ENCODE measurements around the gene KRTAP5-2.

The KRTAP5-2 gene

GRCh38 chr11:1571760-1572196 is 26.3 kb downstream of the KRTAP5-2 start:
- TF ChIP-seq, protein P1, sequence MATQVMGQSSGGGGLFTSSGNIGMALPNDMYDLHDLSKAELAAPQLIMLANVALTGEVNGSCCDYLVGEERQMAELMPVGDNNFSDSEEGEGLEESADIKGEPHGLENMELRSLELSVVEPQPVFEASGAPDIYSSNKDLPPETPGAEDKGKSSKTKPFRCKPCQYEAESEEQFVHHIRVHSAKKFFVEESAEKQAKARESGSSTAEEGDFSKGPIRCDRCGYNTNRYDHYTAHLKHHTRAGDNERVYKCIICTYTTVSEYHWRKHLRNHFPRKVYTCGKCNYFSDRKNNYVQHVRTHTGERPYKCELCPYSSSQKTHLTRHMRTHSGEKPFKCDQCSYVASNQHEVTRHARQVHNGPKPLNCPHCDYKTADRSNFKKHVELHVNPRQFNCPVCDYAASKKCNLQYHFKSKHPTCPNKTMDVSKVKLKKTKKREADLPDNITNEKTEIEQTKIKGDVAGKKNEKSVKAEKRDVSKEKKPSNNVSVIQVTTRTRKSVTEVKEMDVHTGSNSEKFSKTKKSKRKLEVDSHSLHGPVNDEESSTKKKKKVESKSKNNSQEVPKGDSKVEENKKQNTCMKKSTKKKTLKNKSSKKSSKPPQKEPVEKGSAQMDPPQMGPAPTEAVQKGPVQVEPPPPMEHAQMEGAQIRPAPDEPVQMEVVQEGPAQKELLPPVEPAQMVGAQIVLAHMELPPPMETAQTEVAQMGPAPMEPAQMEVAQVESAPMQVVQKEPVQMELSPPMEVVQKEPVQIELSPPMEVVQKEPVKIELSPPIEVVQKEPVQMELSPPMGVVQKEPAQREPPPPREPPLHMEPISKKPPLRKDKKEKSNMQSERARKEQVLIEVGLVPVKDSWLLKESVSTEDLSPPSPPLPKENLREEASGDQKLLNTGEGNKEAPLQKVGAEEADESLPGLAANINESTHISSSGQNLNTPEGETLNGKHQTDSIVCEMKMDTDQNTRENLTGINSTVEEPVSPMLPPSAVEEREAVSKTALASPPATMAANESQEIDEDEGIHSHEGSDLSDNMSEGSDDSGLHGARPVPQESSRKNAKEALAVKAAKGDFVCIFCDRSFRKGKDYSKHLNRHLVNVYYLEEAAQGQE (IDR thresholded peaks at IDR 0.05; ENCODE audit: insufficient read depth in 1 of 2, low read depth in 2 of 2, low read length in 2 of 2), result no peak
- TF ChIP-seq SIN3A (IDR thresholded peaks at IDR 0.05; ENCODE audit: borderline replicate concordance, insufficient read depth, low read length) (no peak), TAF1 (IDR thresholded peaks at IDR 0.05; ENCODE audit: borderline replicate concordance, insufficient read depth, low read length) (no peak), FOXP2 (optimal IDR thresholded peaks at IDR 0.05; ENCODE audit: borderline replicate concordance, extremely low read depth, extremely low read length, insufficient read depth) (no peak), POLR2AphosphoS5 (IDR thresholded peaks at IDR 0.05; ENCODE audit: low read depth, low read length) (no peak)

DNA sequence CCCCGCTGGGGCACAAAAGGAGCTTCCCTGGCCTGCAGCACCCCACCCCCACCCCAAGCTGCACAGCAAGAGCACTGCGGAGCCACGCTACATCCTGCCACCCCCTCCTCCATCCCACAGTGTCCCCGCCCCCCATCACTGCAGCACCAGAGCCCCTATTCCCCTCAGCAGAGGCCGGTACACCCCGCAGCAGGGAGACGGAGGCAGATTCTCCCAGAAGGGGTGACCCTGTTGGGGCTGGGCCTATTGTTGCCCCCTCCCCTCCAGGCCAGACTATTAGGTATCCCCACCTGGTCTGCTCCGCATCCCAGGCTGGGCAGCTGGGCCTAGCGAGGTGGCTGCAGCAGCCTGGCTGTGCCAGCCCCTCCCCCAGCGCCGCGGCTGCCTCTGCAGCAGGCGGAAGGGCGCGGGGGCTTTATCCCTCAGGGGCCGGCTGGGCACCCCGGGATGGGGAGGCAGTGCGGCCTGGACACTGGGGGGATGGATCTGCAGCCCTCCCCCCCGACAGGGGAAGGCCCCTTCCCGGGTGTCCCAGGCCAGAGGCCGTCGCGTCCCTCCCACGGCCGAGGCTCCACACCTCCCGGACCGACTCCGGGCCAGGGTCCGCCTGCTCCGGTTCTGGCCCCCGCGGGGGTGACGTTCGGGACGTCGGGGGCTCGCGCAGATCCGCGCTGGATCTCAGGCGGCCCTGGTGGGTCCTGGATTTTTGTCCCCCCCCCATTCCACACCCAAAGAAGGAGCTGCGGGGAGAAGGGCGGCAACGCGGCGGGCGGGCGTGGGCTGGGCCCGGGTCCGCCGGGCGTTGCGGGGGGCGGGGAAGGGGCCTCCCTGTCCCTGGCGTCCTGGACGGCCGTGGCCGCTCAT is 27.0 kb downstream of the KRTAP5-2 start:
- TF ChIP-seq POLR2AphosphoS5 (IDR thresholded peaks at IDR 0.05; ENCODE audit: low read depth, low read length) (no peak), FOXP2 (optimal IDR thresholded peaks at IDR 0.05; ENCODE audit: borderline replicate concordance, extremely low read depth, extremely low read length, insufficient read depth) (no peak), TAF1 (IDR thresholded peaks at IDR 0.05; ENCODE audit: borderline replicate concordance, insufficient read depth, low read length) (no peak), SIN3A (IDR thresholded peaks at IDR 0.05; ENCODE audit: borderline replicate concordance, insufficient read depth, low read length) (no peak)
- TF ChIP-seq, protein P1 (IDR thresholded peaks at IDR 0.05; ENCODE audit: insufficient read depth in 1 of 2, low read depth in 2 of 2, low read length in 2 of 2), result no peak

DNA sequence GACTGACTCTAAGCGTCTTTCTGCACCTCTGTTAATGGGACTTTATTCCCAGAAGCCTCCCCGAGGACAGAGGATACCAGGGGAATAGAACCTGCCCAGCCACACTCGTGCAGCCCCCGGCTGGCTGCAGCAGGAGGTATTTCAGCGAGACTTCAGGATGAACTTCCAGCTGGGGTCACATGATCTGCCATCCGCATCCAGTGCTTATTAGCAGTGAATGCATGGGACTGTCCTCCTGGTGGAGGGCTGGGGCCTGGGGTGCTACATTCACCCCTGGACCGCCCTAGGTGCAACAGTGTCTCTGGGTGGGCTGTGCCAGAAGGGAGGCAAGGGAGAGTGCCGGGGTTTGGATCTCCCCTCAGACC is 27.6 kb downstream of the KRTAP5-2 start:
- TF ChIP-seq POLR2AphosphoS5 (IDR thresholded peaks at IDR 0.05; ENCODE audit: low read depth, low read length) (no peak), SIN3A (IDR thresholded peaks at IDR 0.05; ENCODE audit: borderline replicate concordance, insufficient read depth, low read length) (no peak)
- TF ChIP-seq, protein P1 (IDR thresholded peaks at IDR 0.05; ENCODE audit: insufficient read depth in 1 of 2, low read depth in 2 of 2, low read length in 2 of 2), result no peak

DNA sequence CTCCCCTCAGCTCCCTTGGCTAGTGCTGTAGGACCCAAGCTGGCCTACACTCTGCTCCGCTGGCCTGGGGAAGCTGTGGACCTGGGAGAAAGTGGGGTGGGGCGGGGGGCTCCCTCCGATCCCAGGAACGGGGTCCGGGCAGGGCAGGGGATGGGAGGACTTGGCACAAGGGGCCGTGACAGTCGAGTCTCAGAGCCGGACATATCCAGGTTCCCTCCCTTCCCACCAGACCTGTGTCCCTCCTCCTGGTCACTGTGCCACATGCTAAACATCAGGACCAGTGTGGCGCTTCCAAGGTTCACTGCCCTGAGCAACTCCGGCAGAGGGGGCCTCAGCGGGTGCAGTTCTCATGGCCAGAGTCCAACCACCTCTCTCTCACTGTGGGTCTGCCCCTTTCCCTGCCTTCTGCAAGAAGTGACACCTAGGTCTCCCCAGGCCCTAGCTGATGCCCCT is 28.1 kb downstream of the KRTAP5-2 start:
- TF ChIP-seq SIN3A (IDR thresholded peaks at IDR 0.05; ENCODE audit: borderline replicate concordance, insufficient read depth, low read length) (no peak), POLR2AphosphoS5 (IDR thresholded peaks at IDR 0.05; ENCODE audit: low read depth, low read length) (no peak), FOXP2 (optimal IDR thresholded peaks at IDR 0.05; ENCODE audit: borderline replicate concordance, extremely low read depth, extremely low read length, insufficient read depth) (no peak), TAF1 (IDR thresholded peaks at IDR 0.05; ENCODE audit: borderline replicate concordance, insufficient read depth, low read length) (no peak)
- TF ChIP-seq, protein P1 (IDR thresholded peaks at IDR 0.05; ENCODE audit: insufficient read depth in 1 of 2, low read depth in 2 of 2, low read length in 2 of 2), result no peak
